Common myeloid progenitor, CD34-positive (primary cell): ENCODE data around the gene SIGLEC10.
"Not testable (repeated sequence)": the region's sequence is repeated elsewhere in the genome, so short reads cannot be mapped to it uniquely, and the experiment has no call there.

Source experiments
- CTCF ChIA-PET: fragments of 350-600 bp; sonication (Branson Sonifier 250); formaldehyde crosslinking; loops from one replicate; lab custom pipeline; 2021; ENCODE audit warnings: antibody characterized with exemption; lab: Charles Lee
- POLR2A ChIA-PET: fragments of 350-600 bp; sonication (Branson Sonifier 250); formaldehyde crosslinking; loops from one replicate; lab custom pipeline; 2021; ENCODE audit warnings: antibody characterized with exemption; lab: Charles Lee
- DNase-seq, 3 donors: peaks; one replicate each; pipeline versions ENCODE4 v3.0.0 to v3.0.0-alpha.2; 2013
- H3K27ac ChIP-seq, 2 experiments: 1 replicate in 1 of 2; 2 replicates in 1 of 2; pipeline ENCODE4 v1.7.0; 2013; ENCODE audit warnings: inconsistent platforms in 2 of 2, low read length in 2 of 2, mild to moderate bottlenecking in 2 of 2, low read depth in 1 of 2, moderate library complexity in 1 of 2; ENCODE audit not compliant: severe bottlenecking in 2 of 2, insufficient read depth in 1 of 2, poor library complexity in 1 of 2
- H3K27me3 ChIP-seq, 5 experiments: replicated peaks in 2 of 5; 1 replicate in 3 of 5; 2 replicates in 2 of 5; pipeline versions ENCODE4 v1.6.1 to v1.7.0; 2013; ENCODE audit warnings: low read length in 4 of 5, mild to moderate bottlenecking in 2 of 5, moderate library complexity in 2 of 5, inconsistent platforms in 1 of 5; ENCODE audit not compliant: insufficient read depth in 5 of 5, control insufficient read depth in 4 of 5
- H3K36me3 ChIP-seq, 4 experiments: 1 replicate in 2 of 4; 2 replicates in 2 of 4; pipeline versions ENCODE4 v1.6.1 to v1.7.0; 2013; ENCODE audit warnings: low read length in 3 of 4, control low read depth in 1 of 4, mild to moderate bottlenecking in 1 of 4; ENCODE audit not compliant: control insufficient read depth in 4 of 4, insufficient read depth in 4 of 4
- H3K4me1 ChIP-seq, 4 experiments: 1 replicate in 3 of 4; 2 replicates in 1 of 4; pipeline versions ENCODE4 v1.6.1 to v1.7.1; 2013; ENCODE audit warnings: low read length in 3 of 4, mild to moderate bottlenecking in 3 of 4, control low read depth in 1 of 4, inconsistent platforms in 1 of 4, moderate library complexity in 1 of 4; ENCODE audit not compliant: control insufficient read depth in 4 of 4, insufficient read depth in 4 of 4; ENCODE audit errors: control extremely low read depth in 1 of 4
- H3K4me3 ChIP-seq, 7 experiments: 1 replicate in 4 of 7; 2 replicates in 3 of 7; pipeline versions ENCODE4 v1.5.1 to v1.7.0; 2013; ENCODE audit warnings: mild to moderate bottlenecking in 7 of 7, low read length in 6 of 7, moderate library complexity in 6 of 7, inconsistent platforms in 2 of 7, low read depth in 2 of 7, control low read depth in 1 of 7; ENCODE audit not compliant: insufficient read depth in 4 of 7, control insufficient read depth in 1 of 7; ENCODE audit errors: extremely low read depth in 1 of 7
- H3K9me3 ChIP-seq, 5 experiments: 1 replicate in 4 of 5; 2 replicates in 1 of 5; pipeline versions ENCODE4 v1.6.1 to v1.7.1; 2013; ENCODE audit warnings: low read length in 4 of 5, mild to moderate bottlenecking in 2 of 5, inconsistent platforms in 1 of 5, low read depth in 1 of 5, moderate library complexity in 1 of 5; ENCODE audit not compliant: control insufficient read depth in 4 of 5, insufficient read depth in 2 of 5; ENCODE audit errors: control extremely low read depth in 1 of 5
- WGBS: methylation state at CpG from one replicate; pipeline ENCODE4 v1.1.5; 2013; ENCODE audit not compliant: insufficient coverage; 5-methylcytosine and 5-hydroxymethylcytosine counted together

SIGLEC10 gene

DNA sequence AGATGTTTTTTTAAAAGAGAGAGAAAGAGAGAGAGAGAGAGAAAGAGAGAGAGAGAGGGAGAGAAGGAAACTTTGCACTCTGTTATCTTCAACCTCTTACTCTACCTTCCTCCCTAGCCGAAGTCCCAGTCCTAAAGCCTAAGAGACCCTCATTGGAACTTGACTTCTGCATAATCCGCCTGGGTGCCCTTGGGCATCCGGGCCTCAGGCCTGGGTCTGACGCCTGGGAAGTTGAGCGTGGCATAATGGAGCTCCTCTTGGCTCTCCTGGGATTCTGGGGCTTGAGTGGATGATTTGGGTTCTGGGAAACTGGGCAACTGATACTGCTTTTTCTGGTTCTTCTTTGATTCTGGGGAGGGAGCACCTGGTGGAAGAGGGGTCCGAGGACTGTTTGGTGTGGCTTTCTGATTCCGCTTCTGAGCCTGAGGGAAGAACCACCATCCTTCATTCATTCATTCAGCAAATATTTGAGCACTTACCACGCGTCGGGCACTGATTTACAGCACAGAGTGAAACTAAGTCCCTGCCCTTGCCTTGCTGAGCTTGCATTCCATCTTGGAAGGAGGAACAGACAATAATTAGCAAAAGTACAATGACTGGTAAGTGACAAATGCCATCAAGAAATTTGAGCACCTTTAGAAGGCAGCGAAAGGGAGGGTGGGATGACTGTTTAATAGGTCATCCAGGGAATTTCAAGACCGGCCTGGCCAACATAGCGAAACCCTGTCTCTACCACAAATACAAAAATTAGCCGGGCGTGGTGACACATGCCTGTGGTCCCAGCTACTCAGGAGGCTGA is 6.3 kb downstream of the SIGLEC10 start:
- peaks cover 12 to 38% (median 33%) of the 10 kb centered on the region in 4 experiments for H3K4me1 ChIP-seq
- 96% methylated on average over 14 of the region's 15 CpGs for WGBS
- no peak overlapping the region for H3K4me3 ChIP-seq
- H3K36me3 ChIP-seq: peaks cover 4 to 5% (median 4%) of the 10 kb centered on the region in 4 experiments
- ChIA-PET CTCF (interaction anchor here (2.4 kb wide), 1 partner anchor 10 kb away, joined by 9 read pairs; no protein-coding TSS in a partner anchor), POLR2A (no interaction called here)
- H3K27ac ChIP-seq: no peak overlapping the region
- H3K27me3 ChIP-seq: no peaks in the 10 kb centered on the region
- DNase-seq: no peak
- H3K9me3 ChIP-seq: no peaks in the 10 kb centered on the region

DNA sequence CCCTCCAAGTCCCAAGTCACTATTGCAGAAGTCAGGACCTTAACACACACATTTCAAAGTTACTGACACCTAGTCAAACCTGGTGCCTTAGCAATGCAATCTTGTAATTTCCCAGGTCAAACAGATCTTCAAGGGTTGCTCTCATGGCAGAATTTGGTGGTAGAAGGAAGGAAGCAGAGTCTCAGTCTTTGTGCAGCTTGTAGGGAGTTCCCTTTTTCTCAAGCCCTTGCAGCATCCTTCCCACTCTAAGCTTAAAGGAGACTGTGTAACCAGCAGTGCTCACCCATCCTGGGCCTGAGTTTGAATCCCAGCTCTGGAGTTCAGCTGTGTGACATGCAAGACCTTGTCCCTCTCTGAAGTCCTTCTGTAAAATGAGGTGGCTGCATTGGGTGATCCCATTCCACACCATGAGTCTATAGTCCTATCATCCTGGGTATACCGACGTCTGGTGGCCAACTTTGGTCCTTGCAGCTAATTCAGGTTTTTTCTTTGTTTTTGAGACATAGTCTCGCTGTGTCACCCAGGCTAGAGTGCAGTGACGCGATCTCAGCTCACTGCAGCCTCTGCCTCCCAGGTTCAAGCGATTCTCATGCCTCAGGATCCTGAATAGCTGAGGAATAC is 9.8 kb downstream of the SIGLEC10 start:
- H3K4me3 ChIP-seq: peak overlapping the region in 1 of 7 experiments; percentile 16
- H3K4me1 ChIP-seq: peaks cover 12 to 34% (median 32%) of the 10 kb centered on the region in 4 experiments
- ChIA-PET POLR2A (interaction anchor here (0.7 kb wide), 1 partner anchor 319 kb away, joined by 3 read pairs; no protein-coding TSS in a partner anchor), CTCF (interaction anchor here (0.6 to 3.6 kb wide), 9 partner anchors 10 to 247 kb away, joined by 3 to 22 read pairs (median 6); partner anchors contain the start of genes C19orf84, SIGLEC10 and VSIG10L)
- DNase-seq: peak; percentile 42 to 85 (median 84)
- H3K27ac ChIP-seq: no peak overlapping the region
- peaks cover 0 to 2% (median 0%) of the 10 kb centered on the region in 5 experiments for H3K9me3 ChIP-seq
- H3K36me3 ChIP-seq: peaks cover 0 to 4% (median 0%) of the 10 kb centered on the region in 4 experiments
- WGBS: 62% methylated on average over 6 of the region's 6 CpGs
- H3K27me3 ChIP-seq: no peaks in the 10 kb centered on the region

DNA sequence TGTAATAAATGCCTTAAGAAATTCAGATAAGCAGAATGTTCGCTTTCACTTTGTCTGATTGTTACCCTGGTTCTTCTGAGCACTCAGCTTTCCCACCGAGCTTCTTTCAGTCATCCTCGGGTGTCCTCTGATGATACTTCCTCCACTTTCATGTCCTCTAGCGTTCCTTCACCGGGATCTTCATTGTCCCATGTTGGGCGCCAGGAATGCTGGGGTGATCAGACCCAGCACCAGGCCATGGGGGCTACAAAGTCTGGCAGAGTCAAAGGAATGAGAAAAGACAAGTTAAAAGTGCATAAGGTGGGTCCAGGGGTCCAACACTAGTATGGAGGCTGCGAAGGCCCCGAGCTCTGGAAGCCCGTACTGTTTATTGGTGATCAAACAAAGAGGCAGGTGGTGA is 15.3 kb downstream of the SIGLEC10 start:
- DNase-seq: no peak
- POLR2A ChIA-PET: no interaction called here
- H3K36me3 ChIP-seq: no peaks in the 10 kb centered on the region
- no peaks in the 10 kb centered on the region for H3K27me3 ChIP-seq
- no peak overlapping the region for H3K27ac ChIP-seq
- WGBS: 98% methylated on average over 9 of the region's 9 CpGs
- H3K9me3 ChIP-seq: peaks cover 2 to 10% (median 3%) of the 10 kb centered on the region in 5 experiments
- CTCF ChIA-PET: interaction anchor here (1.0 to 10.2 kb wide), 3 partner anchors 17 to 58 kb away, joined by 3 to 101 read pairs (median 15); partner anchors contain the start of gene SIGLEC10
- peaks cover 0 to 7% (median 3%) of the 10 kb centered on the region in 4 experiments for H3K4me1 ChIP-seq
- H3K4me3 ChIP-seq: no peak overlapping the region

DNA sequence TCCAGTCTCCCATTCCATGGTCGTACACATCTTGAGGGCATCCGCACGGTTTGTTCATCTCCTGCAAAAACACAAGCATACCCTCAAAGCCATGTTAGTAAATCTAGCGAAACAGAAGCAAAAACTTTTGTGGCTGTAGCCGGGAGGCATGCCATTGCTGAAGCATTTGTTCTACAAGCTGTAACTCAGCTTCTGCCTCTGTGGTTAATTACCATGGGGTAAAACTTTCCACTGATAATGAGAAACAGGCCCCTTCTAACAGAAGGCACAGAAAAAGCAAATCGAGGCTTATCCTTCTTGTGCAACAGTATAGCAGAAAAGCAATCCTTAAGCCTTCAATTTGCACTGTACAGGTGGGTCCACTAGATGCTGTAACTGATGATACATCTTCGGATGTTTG is 17.5 kb downstream of the SIGLEC10 start:
- not testable (repeated sequence) for H3K27ac ChIP-seq
- 84% methylated on average over 7 of the region's 7 CpGs for WGBS
- CTCF ChIA-PET: interaction anchor here (0.6 to 10.2 kb wide), 6 partner anchors 19 to 240 kb away, joined by 3 to 101 read pairs (median 4); partner anchors contain the start of gene SIGLEC10

DNA sequence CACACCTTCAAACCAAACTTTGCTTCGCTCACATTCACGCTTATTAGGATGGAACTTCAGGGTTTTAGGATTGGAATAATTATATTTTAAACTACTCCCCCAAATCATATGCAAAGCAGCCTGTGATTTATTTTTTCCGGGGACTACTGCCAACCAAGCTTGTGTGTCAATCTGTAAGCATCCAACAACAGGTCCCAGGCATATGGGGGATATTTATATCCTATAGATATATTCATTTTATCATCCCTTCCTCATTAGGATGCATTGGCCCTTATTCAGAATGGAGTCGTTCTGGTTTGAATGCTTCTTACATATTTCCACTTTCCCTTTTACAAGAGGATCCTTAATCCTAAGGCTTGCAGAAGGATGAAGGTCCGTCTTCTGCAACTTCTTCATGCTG is 18.2 kb downstream of the SIGLEC10 start:
- Histone ChIP-seq H3K9me3 (peaks cover 2 to 8% (median 3%) of the 10 kb centered on the region in 5 experiments), H3K4me1 (peaks cover 0 to 13% (median 9%) of the 10 kb centered on the region in 4 experiments), H3K4me3 (no peak overlapping the region), H3K27me3 (no peaks in the 10 kb centered on the region), H3K36me3 (no peaks in the 10 kb centered on the region), H3K27ac (no peak overlapping the region)
- POLR2A ChIA-PET: no interaction called here
- no CpG with 5 or more reads among the region's 5 CpGs for WGBS
- CTCF ChIA-PET: interaction anchor here (1.2 to 10.2 kb wide), 10 partner anchors 8 to 75 kb away, joined by 3 to 101 read pairs (median 6); partner anchors contain the start of genes NKG7 and SIGLEC10
- no peak for DNase-seq

More for the DNA sequence above, 17.5 kb downstream of the SIGLEC10 start:
- H3K4me3 ChIP-seq, H3K27me3 ChIP-seq, H3K36me3 ChIP-seq, POLR2A ChIA-PET, H3K4me1 ChIP-seq, DNase-seq: not testable (repeated sequence)
- peaks cover 2 to 10% (median 3%) of the 10 kb centered on the region in 5 experiments for H3K9me3 ChIP-seq

DNA sequence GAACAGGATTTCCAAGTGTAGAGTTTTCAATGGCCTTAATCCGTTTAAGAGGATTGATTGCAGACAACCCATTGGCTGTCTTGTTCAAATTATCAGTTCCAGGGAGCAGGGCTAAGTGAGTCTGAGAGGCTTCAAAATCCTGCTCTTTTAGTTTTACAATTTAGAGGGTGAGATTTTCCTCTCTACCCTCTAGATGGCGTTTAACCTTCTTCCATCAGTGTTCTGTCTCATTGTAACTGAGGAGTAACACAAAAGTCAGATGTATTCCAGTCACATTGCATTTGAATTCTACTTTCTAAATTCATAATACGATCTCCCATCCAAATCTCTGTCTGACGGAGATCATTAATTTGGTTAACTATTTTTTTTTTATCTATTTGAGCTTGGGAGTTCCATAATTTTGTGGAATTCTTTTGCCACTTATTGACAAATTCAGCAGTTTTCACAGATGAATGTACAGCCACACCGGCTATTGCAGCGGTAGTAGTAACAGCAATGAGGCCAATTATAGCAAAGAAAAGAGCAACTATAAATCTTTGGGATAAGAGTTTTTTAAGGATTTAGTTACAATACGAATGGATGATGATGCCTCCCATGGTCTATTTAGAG is 19.2 kb downstream of the SIGLEC10 start:
- H3K27ac ChIP-seq: no peak overlapping the region
- DNase-seq: peak in 2 of 3 donors; percentile 57 to 60
- H3K4me1 ChIP-seq: peaks cover 0 to 19% (median 15%) of the 10 kb centered on the region in 4 experiments
- H3K9me3 ChIP-seq: peaks cover 2 to 8% (median 3%) of the 10 kb centered on the region in 5 experiments
- no peak overlapping the region for H3K4me3 ChIP-seq
- H3K36me3 ChIP-seq: no peaks in the 10 kb centered on the region
- no peaks in the 10 kb centered on the region for H3K27me3 ChIP-seq
- POLR2A ChIA-PET: no interaction called here
- WGBS: 0% methylated on average over 2 of the region's 7 CpGs
- CTCF ChIA-PET: interaction anchor here (0.8 to 10.2 kb wide), 18 partner anchors 9 to 205 kb away, joined by 3 to 101 read pairs (median 4); partner anchors contain the start of genes NKG7, SIGLEC10 and VSIG10L
